HG03571 (cell line): ENCODE results near the gene ZNF44.

ENCODE experiments used
- ATAC-seq: cut with Tn5 transposase; IDR thresholded peaks from one replicate; pipeline ENCODE4 v1.9.1; 2021; ENCODE audit not compliant: unreplicated experiment

Gene ZNF44

GRCh38 chr19:12265921-12266704, 28.6 kb downstream of the ZNF44 start:
- ATAC-seq: no peak

GRCh38 chr19:12261554-12261953, 33.1 kb downstream of the ZNF44 start:
- no peak for ATAC-seq

- ATAC-seq: no peak
Measured at GRCh38 chr19:12260861-12261260, 33.8 kb downstream of the ZNF44 start.

- no peak for ATAC-seq
Measured at GRCh38 chr19:12260236-12260635, 34.4 kb downstream of the ZNF44 start.

GRCh38 chr19:12255372-12255771, 39.3 kb downstream of the ZNF44 start:
- no peak for ATAC-seq

- ATAC-seq: no peak
Measured at GRCh38 chr19:12247644-12248222, 47.0 kb downstream of the ZNF44 start.

- ATAC-seq: no peak
Measured at GRCh38 chr19:12244370-12244769, 50.3 kb downstream of the ZNF44 start.

GRCh38 chr19:12237143-12237839, 57.4 kb downstream of the ZNF44 start:
- no peak for ATAC-seq

- ATAC-seq: no peak
Measured at GRCh38 chr19:12232961-12233360, 61.7 kb downstream of the ZNF44 start.

GRCh38 chr19:12230751-12231733, 63.6 kb downstream of the ZNF44 start:
- no peak for ATAC-seq

GRCh38 chr19:12229990-12230389, 64.7 kb downstream of the ZNF44 start:
- no peak for ATAC-seq

GRCh38 chr19:12224676-12225075, 70.0 kb downstream of the ZNF44 start:
- no peak for ATAC-seq

GRCh38 chr19:12222980-12223630, 71.6 kb downstream of the ZNF44 start:
- ATAC-seq: no peak
